GM21786 (cell line): ENCODE measurements around the gene SCGB2A2.

Source experiments
- ATAC-seq: cut with Tn5 transposase; IDR thresholded peaks from one replicate; pipeline ENCODE4 v1.9.1; 2021; ENCODE audit not compliant: unreplicated experiment

Gene SCGB2A2

DNA sequence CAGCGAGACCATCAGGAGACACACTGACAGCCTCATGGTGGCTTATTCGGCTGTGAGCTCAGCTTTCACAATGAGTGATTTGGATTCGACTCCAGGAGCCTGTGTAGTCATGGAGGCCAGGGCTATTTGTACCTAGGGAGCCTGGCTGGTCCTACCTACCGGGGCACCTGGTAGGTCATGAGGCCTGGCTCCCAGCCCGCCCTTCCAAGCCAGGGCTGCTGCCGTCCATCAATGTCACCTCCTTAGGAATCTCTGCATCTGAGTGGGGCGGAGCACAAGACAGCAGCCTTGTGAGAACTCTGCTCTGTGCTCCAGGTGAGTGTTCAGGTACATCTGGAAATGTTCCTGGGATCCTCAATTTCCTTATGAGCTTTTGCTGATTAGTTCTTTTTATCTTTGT is 29.0 kb downstream of the SCGB2A2 start, which contains the start of gene SCGB1D4:
Gene SCGB1D4, minus strand, starts transcription at position 101 of the 400 bp plus-strand sequence. Its CDS starts 65 bp downstream, at position 36.
- ATAC-seq = no peak

DNA sequence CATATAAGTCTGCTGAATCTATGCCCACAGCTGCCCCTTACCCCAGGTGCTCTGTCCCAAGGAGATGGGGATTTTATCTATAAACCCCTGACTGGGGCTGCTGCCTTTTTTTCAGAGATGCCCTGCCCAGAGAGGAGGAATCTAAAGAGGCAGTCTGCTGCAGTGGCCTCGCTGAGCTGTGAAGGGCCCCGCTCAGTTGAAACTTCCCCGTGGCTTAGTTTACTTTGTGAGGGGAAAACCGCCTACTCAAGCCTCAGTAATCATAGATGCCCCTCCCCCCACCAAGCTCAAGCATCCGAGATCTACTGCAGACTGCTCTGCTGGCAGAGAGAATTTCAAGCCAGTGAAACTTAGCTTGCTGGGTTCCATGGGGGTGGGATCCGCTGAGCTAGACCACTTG is 36.3 kb downstream of the SCGB2A2 start:
- ATAC-seq = no peak

DNA sequence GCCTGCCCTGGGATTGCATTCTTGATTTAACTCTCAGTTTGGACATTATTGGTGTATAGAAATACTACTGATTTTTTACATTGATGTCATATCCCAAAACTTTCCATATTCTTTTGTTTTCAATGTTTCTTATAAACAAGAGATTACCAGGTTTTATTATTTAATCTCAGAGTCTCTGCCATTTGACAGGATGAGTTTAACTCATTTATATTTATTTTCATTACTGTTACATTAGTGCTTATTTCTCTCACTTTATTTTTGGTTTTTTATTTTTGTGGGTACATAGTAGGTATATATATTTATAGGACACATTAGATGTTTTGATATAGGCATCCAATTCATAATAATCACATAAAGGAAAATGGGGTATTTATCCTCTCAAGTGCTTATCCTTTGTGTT is 38.0 kb downstream of the SCGB2A2 start:
- ATAC-seq = no peak

DNA sequence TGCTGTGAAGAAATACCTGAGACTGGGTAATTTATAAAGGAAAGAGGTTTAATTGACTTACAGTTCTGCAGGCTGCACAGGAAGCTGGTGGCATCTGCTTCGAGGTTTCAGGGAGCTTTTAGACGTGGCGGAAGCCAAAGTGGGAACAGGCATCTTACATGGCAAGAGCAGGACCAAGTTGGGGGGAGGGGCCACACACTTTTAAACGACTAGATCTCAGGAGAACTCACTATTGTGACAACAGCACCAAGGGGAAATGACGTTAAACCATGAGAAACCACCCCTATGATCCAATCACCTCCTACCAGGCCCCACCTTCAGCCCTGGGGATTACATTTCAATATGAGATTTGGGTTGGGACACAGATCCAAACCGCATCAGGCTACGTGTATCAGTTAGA is 40.0 kb downstream of the SCGB2A2 start:
- no peak for ATAC-seq

DNA sequence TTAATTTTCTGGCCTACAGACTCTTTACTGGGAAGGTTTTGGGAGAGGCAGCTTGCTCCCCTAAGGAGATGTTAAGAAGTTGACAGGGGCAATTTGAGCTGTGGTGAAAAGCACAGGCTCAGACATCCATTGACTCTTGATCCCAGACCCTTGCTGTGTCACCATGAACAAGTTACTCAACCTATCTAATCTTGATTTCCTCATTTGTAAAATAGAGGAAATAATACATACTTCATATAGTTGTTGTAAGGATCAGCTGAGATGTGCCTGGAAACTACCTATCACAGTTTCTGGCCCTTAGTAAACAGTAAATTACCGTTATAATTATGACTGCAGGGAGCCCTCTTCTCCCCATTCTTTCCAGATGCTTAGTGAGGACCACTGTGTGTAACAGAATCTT is 45.5 kb downstream of the SCGB2A2 start:
- no peak for ATAC-seq

DNA sequence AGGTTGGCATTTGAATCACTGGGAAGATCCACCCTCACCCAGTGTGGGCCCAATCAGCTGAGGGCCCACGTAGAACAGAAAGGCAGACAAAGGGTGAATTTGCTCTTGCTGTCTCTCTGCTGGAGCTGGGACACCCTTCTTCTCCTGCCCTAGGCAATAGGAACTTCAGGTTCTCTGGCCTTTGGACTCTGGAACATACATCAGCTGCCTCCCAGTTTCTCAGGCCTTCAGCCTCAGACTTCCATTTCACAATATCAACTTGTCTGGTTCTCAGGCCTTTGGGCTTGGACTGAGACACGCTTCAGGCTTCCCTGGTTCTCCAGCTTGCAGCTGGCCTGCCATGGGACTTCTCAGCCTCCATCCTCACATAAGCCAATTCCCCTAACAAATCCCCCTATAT is 52.6 kb downstream of the SCGB2A2 start:
- no peak for ATAC-seq
